GM19238 (cell line): ENCODE data around the gene RYR1.
A peak's percentile ranks its signal among the peaks of the same experiment; 100 is the strongest.
"Not testable (repeated sequence)": the region's sequence is repeated elsewhere in the genome, so short reads cannot be mapped to it uniquely, and the experiment has no call there.

Experiments
- DNase-seq: peaks from one replicate; pipeline ENCODE4 v3.0.0; 2011; ENCODE audit warnings: low spot score; ENCODE audit not compliant: insufficient read length

RYR1 gene

GRCh38 chr19:38559428-38560401, 126.2 kb downstream of the RYR1 start:
- DNase-seq, result peak; percentile 39

GRCh38 chr19:38561053-38561606, 127.6 kb downstream of the RYR1 start:
- DNase-seq, result no peak

- DNase-seq, result no peak
These were observed 128.2 kb downstream of the RYR1 start for GRCh38 chr19:38561658-38562057.

- DNase-seq, result no peak
These were observed 128.6 kb downstream of the RYR1 start for GRCh38 chr19:38562096-38562495.

- DNase-seq, result no peak
These were observed 130.0 kb downstream of the RYR1 start for GRCh38 chr19:38563475-38563874.

- no peak for DNase-seq
These were observed 131.6 kb downstream of the RYR1 start for GRCh38 chr19:38564981-38565690.

- DNase-seq, result no peak
These were observed 132.2 kb downstream of the RYR1 start for GRCh38 chr19:38565691-38566105.

DNA sequence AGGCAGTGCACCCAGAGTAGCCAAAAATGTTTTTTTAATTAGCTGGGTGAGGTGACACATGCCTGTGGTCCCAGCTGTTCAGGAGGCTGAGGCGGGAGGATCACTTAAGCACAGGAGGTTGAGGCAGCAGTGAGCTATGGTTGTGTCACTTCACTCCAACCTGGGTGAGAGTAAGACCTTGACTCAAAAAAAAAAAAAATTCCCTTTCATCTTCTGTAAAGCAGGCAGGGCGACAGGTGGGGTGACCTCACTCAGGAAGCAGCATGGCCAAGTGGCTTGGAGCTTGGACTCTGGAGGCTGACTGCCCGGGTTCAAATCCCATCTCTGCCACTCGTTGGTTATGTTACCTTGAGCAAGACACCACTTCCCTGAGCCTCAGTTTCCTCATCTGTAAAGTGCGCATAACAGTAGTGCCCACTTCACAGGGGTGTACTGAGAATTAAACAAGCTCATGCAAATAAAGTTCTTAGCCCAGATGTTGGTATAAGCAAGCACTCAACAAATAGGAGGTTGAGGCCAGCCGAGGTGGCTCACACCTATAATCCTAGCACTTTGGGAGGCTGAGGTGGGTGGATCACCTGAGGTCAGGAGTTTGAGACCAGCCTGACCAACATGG, 136.0 kb downstream of the RYR1 start:
- no peak for DNase-seq

DNA sequence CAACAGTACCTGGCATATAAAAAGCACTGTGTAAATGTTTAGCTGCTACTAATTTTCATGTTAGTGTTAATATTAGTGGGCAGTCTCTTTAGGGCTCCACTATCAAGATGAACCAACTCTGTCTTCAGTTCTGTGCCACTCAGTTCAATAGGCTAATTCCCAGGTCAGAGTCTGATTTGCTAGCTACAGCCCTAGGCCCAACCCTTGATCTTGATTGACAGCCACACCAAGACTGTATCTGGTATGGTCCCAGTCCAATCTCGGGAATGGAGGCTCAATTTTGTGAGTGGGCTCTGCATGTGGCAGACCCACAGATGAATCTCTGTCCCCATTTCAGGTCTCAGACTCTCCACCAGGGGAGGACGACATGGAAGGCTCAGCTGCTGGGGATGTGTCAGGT, 138.2 kb downstream of the RYR1 start:
- no peak for DNase-seq

GRCh38 chr19:38577826-38578225, 144.3 kb downstream of the RYR1 start:
- DNase-seq, result no peak

DNA sequence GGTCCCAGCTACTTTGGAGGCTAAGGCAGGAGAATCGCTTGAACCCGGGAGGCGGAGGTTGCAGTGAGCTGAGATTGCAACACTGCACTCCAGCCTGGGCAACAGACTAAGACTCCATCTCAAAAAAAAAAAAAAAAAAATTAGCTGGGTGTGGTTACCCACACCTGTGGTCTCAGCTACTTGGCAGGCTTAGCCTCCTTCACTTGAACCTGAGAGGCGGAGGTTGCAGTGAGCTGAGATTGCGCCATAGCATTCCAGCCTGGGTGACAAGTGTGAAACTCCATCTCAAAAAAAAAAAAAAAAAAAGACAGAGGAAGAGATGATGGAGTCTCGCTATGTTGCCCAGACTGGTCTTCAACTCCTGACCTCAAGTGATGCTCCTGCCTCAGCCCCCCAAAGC, 145.8 kb downstream of the RYR1 start:
- not testable (repeated sequence) for DNase-seq

DNA sequence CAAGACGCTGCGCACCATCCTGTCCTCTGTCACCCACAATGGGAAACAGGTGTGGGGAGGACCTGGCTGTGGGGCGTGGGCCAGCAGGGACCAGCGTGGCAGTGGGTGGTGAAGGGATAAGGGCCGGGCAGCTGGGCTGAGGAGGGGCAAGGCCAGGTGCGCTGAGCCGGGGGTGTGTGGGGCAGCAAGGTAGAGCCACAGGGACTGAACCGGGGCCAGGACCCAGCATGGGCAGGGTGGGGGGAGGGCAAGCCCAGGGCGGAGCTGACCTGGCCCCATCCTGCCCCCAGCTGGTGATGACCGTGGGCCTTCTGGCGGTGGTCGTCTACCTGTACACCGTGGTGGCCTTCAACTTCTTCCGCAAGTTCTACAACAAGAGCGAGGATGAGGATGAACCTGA, 146.6 kb downstream of the RYR1 start:
- DNase-seq, result no peak

DNA sequence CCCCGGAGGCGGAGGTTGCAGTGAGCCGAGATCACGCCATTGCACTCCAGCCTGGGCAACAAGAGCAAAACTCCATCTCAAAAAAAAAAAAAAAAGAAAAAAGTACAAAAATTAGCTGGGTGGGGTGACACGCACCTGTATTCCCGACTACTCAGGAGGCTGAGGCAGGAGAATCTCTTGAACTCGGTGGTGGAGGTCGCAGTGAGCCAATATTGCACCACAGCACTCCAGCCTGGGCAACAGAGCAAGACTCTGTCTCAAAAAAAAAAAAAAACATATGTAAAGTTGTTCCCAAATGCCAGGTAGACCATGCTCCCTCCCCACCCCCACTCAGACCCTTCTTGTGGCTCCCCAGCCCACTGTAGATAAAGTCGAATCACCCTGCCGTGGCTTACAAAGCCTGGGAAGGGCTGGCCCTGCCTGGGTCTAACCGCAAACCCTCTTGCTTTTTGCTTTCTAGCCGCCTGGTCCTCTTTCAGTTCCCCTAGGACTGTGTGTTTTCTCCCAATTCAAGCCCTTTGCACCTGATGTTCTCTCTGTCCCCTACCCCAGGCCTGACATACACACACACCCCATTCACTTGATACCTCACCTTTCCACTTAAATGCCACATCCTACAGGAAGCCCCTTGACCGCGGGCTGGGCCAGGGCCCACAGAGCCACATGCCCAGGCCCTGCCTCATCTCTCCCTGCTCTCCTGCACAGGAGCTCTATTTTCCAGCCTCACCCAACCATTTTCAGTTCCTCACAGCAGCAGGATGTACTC, 149.9 kb downstream of the RYR1 start:
- DNase-seq, result peak; percentile 77

DNA sequence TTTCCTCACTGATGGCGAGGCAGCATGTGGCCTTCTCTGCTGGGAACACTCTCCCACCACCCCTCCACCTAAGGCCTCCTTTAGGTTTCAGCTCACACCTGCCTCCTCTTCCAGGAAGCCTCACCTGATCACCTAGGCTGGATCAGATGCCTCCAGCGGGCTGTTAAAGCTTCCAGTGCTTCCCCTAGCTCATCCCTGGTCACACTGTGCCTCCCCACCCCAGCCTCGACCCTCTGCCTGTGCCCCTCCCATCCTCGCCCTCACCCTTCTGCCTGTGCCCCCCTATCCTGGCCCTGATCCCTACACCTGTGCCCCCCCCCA, 150.5 kb downstream of the RYR1 start:
- DNase-seq, result no peak

GRCh38 chr19:38587562-38587961, 154.1 kb downstream of the RYR1 start:
- no peak for DNase-seq

DNA sequence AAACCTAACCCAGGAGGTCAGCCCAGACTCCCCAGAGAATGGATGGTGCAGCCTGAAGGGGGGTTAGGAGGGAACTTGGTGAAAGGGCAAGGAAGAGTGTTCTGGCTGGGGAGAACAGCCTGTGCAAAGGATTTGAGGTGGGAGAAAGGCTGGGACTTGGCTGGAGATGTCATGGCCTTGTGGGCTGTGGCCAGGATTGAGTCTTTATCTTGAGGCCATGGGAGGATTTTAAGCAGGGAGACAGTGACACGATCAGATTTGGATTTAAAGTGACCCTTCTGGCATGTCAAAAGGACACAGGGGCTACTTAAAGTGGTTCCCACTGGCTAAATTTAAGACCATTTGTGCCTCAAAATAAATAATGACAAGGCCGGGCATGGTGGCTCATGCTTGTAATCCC, 154.6 kb downstream of the RYR1 start:
- no peak for DNase-seq

- DNase-seq, result no peak
These were observed 159.4 kb downstream of the RYR1 start for GRCh38 chr19:38592940-38593339.

DNA sequence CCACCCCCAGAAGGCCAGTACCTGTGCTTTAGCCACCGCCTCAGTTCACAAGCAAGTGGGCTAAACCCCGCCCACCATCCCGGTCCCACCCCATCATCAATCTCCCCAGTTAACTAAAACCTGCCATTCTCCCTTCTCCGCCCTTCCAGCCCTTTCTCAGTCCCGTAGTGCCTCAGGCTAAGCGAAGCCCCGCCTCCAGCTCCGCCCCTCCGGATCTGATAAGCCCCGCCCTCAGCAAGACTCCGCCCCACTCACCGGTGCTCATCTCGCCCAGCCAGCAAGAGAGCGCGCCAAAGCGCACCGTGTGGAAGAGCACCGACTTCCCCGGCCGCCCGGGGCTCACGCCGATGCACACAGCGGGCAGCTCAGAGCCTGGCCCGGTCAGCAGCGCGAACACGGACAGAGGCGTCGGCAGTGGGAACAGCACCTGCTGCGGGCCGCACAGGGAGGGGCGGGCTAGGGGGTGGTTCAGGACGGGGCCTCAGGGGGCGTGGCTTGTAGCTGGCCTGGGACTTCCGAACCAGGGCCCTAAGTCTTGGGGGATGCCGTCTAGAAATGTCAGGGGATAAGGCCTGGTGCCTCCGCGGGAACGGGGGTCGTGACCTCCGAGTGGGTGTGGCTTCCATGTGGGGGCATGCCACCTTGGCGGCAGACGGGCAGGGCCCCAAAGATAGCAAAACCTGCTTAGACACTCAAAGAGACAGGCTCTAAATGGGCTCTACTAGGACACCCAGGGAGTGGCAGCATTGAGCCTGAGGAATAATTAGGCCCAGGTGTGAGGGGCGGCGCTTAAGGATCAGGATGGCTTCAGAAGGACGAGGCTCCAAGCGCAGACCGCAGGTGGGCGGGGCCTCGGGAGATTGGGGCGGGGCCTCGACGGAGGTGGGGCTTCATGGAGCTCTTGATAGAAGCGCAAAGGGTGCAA, 162.8 kb downstream of the RYR1 start:
- DNase-seq, result no peak

GRCh38 chr19:38597075-38597474, 163.6 kb downstream of the RYR1 start:
- no peak for DNase-seq

GRCh38 chr19:38599722-38600121, 166.2 kb downstream of the RYR1 start:
- DNase-seq, result no peak
